H1 (cell line): Measurements from ENCODE around the gene NBAS. TPM values are rescaled to one million over a fixed set of nuclear protein-coding genes. Genes with fewer than 3 reads are reported as not detected.

Source experiments
- CTCF ChIA-PET: fragments of 300-600 bp; sonication (Branson Sonifier 250); formaldehyde crosslinking; loops from one replicate; lab custom pipeline; 2021; ENCODE audit not compliant: partially characterized antibody; lab: Charles Lee
- POLR2A ChIA-PET: fragments of 300-600 bp; sonication (Branson Sonifier 250); formaldehyde crosslinking; loops from one replicate; lab custom pipeline; 2021; ENCODE audit warnings: inconsistent platforms; ENCODE audit not compliant: partially characterized antibody; lab: Charles Lee
- DNase-seq, 2 experiments: peaks; one replicate each; pipeline versions ENCODE4 v3.0.0 to v3.0.0-alpha.2; 2010 to 2022; ENCODE audit warnings: low spot score in 2 of 2, low read depth in 1 of 2, mixed read lengths in 1 of 2
- FAIRE-seq: peaks from 2 replicates; lab custom pipeline; 2011; peaks lifted over from hg19 to GRCh38; lab: Jason Lieb, UNC
- H2AFZ ChIP-seq: 2 replicates; pipeline ENCODE4 v1.8.1; 2012; ENCODE audit warnings: low read length, inconsistent platforms
- H2AK5ac ChIP-seq: 2 replicates; pipeline ENCODE4 v1.6.1; 2013; ENCODE audit warnings: low read depth, low read length
- H2BK120ac ChIP-seq: replicated peaks from 2 replicates; pipeline ENCODE3; 2013; ENCODE audit warnings: low read depth, low read length, inconsistent platforms
- H2BK12ac ChIP-seq: 2 replicates; pipeline ENCODE4 v1.6.1; 2013; ENCODE audit warnings: low read depth, low read length
- H2BK15ac ChIP-seq: 2 replicates; pipeline ENCODE4 v1.6.1; 2013; ENCODE audit warnings: low read length
- H2BK20ac ChIP-seq: 2 replicates; pipeline ENCODE4 v1.6.1; 2013; ENCODE audit warnings: low read length
- H2BK5ac ChIP-seq: 2 replicates; pipeline ENCODE4 v1.6.1; 2013; ENCODE audit warnings: low read depth, low read length
- H3K14ac ChIP-seq: 2 replicates; pipeline ENCODE4 v1.6.1; 2013; ENCODE audit warnings: inconsistent platforms; ENCODE audit not compliant: insufficient read length
- H3K18ac ChIP-seq: 2 replicates; pipeline ENCODE4 v1.6.1; 2013; ENCODE audit warnings: low read length; ENCODE audit errors: extremely low read depth
- H3K23ac ChIP-seq: 2 replicates; pipeline ENCODE4 v1.6.1; 2013; ENCODE audit warnings: inconsistent platforms; ENCODE audit not compliant: insufficient read length
- H3K23me2 ChIP-seq: 2 replicates; pipeline ENCODE4 v1.6.1; 2013; ENCODE audit warnings: low read depth, low read length
- H3K27ac ChIP-seq: 2 replicates; pipeline ENCODE4 v1.6.1; 2011; ENCODE audit warnings: low read depth, low read length, inconsistent platforms
- H3K27me3 ChIP-seq, 4 experiments: replicated peaks in 1 of 4; 1 replicate in 1 of 4; 2 replicates in 3 of 4; pipeline versions ENCODE4 v1.6.1 to v1.8.1; 2011 to 2013; ENCODE audit warnings: low read length in 3 of 4, mild to moderate bottlenecking in 3 of 4, inconsistent platforms in 2 of 4, mixed read lengths in 2 of 4, moderate library complexity in 1 of 4; ENCODE audit not compliant: control insufficient read depth in 3 of 4, insufficient read depth in 3 of 4; ENCODE audit errors: extremely low read depth in 1 of 4
- H3K36me3 ChIP-seq, 4 experiments: 2 replicates each; pipeline versions ENCODE4 v1.6.1 to v1.8.1; 2011 to 2013; ENCODE audit warnings: mild to moderate bottlenecking in 4 of 4, low read length in 3 of 4, moderate library complexity in 2 of 4, control low read depth in 1 of 4, inconsistent platforms in 1 of 4; ENCODE audit not compliant: insufficient read depth in 4 of 4, control insufficient read depth in 2 of 4
- H3K4ac ChIP-seq: replicated peaks from 2 replicates; pipeline ENCODE3; 2013; ENCODE audit warnings: low read length, low read depth, mixed read lengths, inconsistent platforms; ENCODE audit not compliant: insufficient read length
- H3K4me1 ChIP-seq, 4 experiments: replicated peaks in 1 of 4; 1 replicate in 1 of 4; 2 replicates in 3 of 4; pipeline versions ENCODE4 v1.6.1 to v1.8.1; 2011 to 2013; ENCODE audit warnings: low read length in 3 of 4, inconsistent platforms in 2 of 4, mixed read lengths in 1 of 4; ENCODE audit not compliant: insufficient read depth in 4 of 4, control insufficient read depth in 3 of 4
- H3K4me2 ChIP-seq, 2 experiments: 2 replicates each; pipeline versions ENCODE4 v1.6.1 to v1.8.1; 2011 to 2013; ENCODE audit warnings: low read depth in 2 of 2, low read length in 2 of 2, control low read depth in 1 of 2, inconsistent platforms in 1 of 2, mild to moderate bottlenecking in 1 of 2; ENCODE audit not compliant: insufficient read depth in 1 of 2
- H3K4me3 ChIP-seq, 4 experiments: fragments of 200-600, 300-600 bp in 1 of 4; sonication (generic), shearing (Covaris generic), sonication (Bioruptor Twin) in 1 of 4; 2 replicates each; pipeline versions ENCODE4 v1.5.1 to v1.8.1; 2011 to 2016; ENCODE audit warnings: low read length in 4 of 4, low read depth in 3 of 4, control low read depth in 2 of 4, inconsistent platforms in 2 of 4, mild to moderate bottlenecking in 2 of 4, mixed read lengths in 1 of 4, moderate library complexity in 1 of 4; ENCODE audit not compliant: insufficient read depth in 2 of 4; ENCODE audit errors: extremely low read depth in 1 of 4
- H3K56ac ChIP-seq: replicated peaks from 2 replicates; pipeline ENCODE3; 2013; ENCODE audit warnings: low read depth, mild to moderate bottlenecking, mixed read lengths, low read length, inconsistent platforms; ENCODE audit not compliant: insufficient read length
- H3K79me1 ChIP-seq: 2 replicates; pipeline ENCODE4 v1.6.1; 2013; ENCODE audit warnings: low read depth, low read length, control low read depth
- H3K79me2 ChIP-seq, 2 experiments: 2 replicates each; pipeline versions ENCODE4 v1.6.1 to v1.8.1; 2012 to 2013; ENCODE audit warnings: low read length in 2 of 2, mild to moderate bottlenecking in 2 of 2, inconsistent platforms in 1 of 2; ENCODE audit not compliant: insufficient read depth in 2 of 2, control insufficient read depth in 1 of 2
- H3K9ac ChIP-seq, 4 experiments: replicated peaks in 1 of 4; 1 replicate in 1 of 4; 2 replicates in 3 of 4; pipeline versions ENCODE4 v1.6.1 to v1.8.1; 2011 to 2013; ENCODE audit warnings: low read depth in 3 of 4, low read length in 3 of 4, control low read depth in 2 of 4, mild to moderate bottlenecking in 2 of 4, moderate library complexity in 2 of 4, inconsistent platforms in 1 of 4; ENCODE audit errors: extremely low read depth in 1 of 4
- H3K9me3 ChIP-seq, 2 experiments: 2 replicates each; pipeline versions ENCODE4 v1.6.1 to v1.8.1; 2012 to 2013; ENCODE audit warnings: mild to moderate bottlenecking in 2 of 2, moderate library complexity in 2 of 2, control low read depth in 1 of 2, inconsistent platforms in 1 of 2, low read depth in 1 of 2, low read length in 1 of 2, mixed read lengths in 1 of 2; ENCODE audit not compliant: insufficient read depth in 2 of 2
- H4K20me1 ChIP-seq, 2 experiments: replicated peaks in 1 of 2; 2 replicates each; pipeline versions ENCODE3 to v1.8.1; 2011 to 2013; ENCODE audit warnings: inconsistent platforms in 2 of 2, low read length in 2 of 2, mild to moderate bottlenecking in 1 of 2; ENCODE audit not compliant: insufficient read depth in 2 of 2, control insufficient read depth in 1 of 2
- H4K5ac ChIP-seq: 2 replicates; pipeline ENCODE4 v1.6.1; 2013; ENCODE audit warnings: low read length, low read depth, mixed read lengths, inconsistent platforms; ENCODE audit not compliant: insufficient read length
- H4K8ac ChIP-seq: 2 replicates; pipeline ENCODE4 v1.8.0; 2013; ENCODE audit warnings: mild to moderate bottlenecking, moderate library complexity, low read length, inconsistent platforms; ENCODE audit not compliant: insufficient read depth; ENCODE audit errors: extremely low read depth
- H4K91ac ChIP-seq: replicated peaks from 2 replicates; pipeline ENCODE3; 2013; ENCODE audit warnings: low read length, mixed read lengths, inconsistent platforms; ENCODE audit not compliant: insufficient read length
- ASH2L ChIP-seq: fragments of 200-600, 300-600 bp; sonication (generic); IDR thresholded peaks from one replicate; pipeline ENCODE4 v1.7.1; 2017; ENCODE audit warnings: low read length
- BACH1 ChIP-seq: IDR thresholded peaks from 2 replicates; pipeline ENCODE4 v1.6.1; 2012; ENCODE audit warnings: low read length, improper control_type of control experiment
- CEBPB ChIP-seq: IDR thresholded peaks from 2 replicates; pipeline ENCODE4 v1.6.1; 2012; ENCODE audit warnings: low read depth, low read length
- CHD1 ChIP-seq: IDR thresholded peaks from 2 replicates; pipeline ENCODE4 v1.6.1; 2012; ENCODE audit warnings: low read depth, low read length, improper control_type of control experiment
- CREB1 ChIP-seq: IDR thresholded peaks from 2 replicates; pipeline ENCODE4 v1.6.1; 2012; ENCODE audit warnings: inconsistent platforms
- KDM1A ChIP-seq: fragments of 200-600, 300-600 bp; sonication (generic); IDR thresholded peaks from 2 replicates; pipeline ENCODE4 v1.7.1; 2016; ENCODE audit warnings: mild to moderate bottlenecking, low read length, borderline replicate concordance
- KDM5A ChIP-seq: fragments of 200-600 bp; IDR thresholded peaks from 2 replicates; pipeline ENCODE4 v1.7.1; 2012; ENCODE audit warnings: mild to moderate bottlenecking, low read length, inconsistent platforms, mixed read lengths
- SAP30 ChIP-seq: fragments of 300-600 bp; sonication (generic); IDR thresholded peaks from 2 replicates; pipeline ENCODE4 v1.7.1; 2012; ENCODE audit warnings: low read length, moderate library complexity, mild to moderate bottlenecking, inconsistent platforms; ENCODE audit not compliant: insufficient read depth, insufficient replicate concordance
- SP4 ChIP-seq: IDR thresholded peaks from 2 replicates; pipeline ENCODE4 v1.6.1; 2012; ENCODE audit warnings: low read length, inconsistent platforms
- SUZ12 ChIP-seq: fragments of 200-600 bp; sonication (generic); IDR thresholded peaks from 2 replicates; pipeline ENCODE4 v1.6.1; 2012; ENCODE audit warnings: mild to moderate bottlenecking, inconsistent platforms, low read length, moderate library complexity, mixed read lengths
- TCF12 ChIP-seq: IDR thresholded peaks from 2 replicates; pipeline ENCODE4 v1.6.1; 2011; ENCODE audit warnings: low read depth, mild to moderate bottlenecking, low read length
- YY1 ChIP-seq: IDR thresholded peaks from 2 replicates; pipeline ENCODE4 v1.6.1; 2011; ENCODE audit warnings: low read depth, mild to moderate bottlenecking, low read length
- ZNF274 ChIP-seq: IDR thresholded peaks from 2 replicates; pipeline ENCODE4 v1.7.0; 2012; ENCODE audit warnings: low read length, borderline replicate concordance; ENCODE audit errors: extremely low read depth
- WGBS, 2 experiments: shearing (Covaris generic) in 1 of 2; methylation state at CpG; one replicate each; pipeline versions ENCODE4 v1.1.6 to v1.1.7; 2013 to 2015; ENCODE audit warnings: low lambda C conversion rate in 2 of 2, mixed read lengths in 2 of 2, inconsistent platforms in 1 of 2, low coverage in 1 of 2, missing lambda C conversion rate in 1 of 2; ENCODE audit not compliant: insufficient replicate concordance in 2 of 2, insufficient coverage in 1 of 2, insufficient read length in 1 of 2; ENCODE audit errors: extremely low coverage in 1 of 2, missing lambda C conversion rate in 1 of 2; 5-methylcytosine and 5-hydroxymethylcytosine counted together
- polyA plus RNA-seq, 7 experiments: library from polyadenylated mRNA; depleted of rRNA in 3 of 7; stranded (reverse) in 5 of 7; unstranded in 2 of 7; fragments of >200 nt in 5 of 7; fragments of 200-250 nt in 2 of 7; gene quantifications; 1 replicate in 5 of 7; 2 replicates in 1 of 7; 4 replicates in 1 of 7; pipeline versions ENCODE4 v1.2.1 to v1.2.3, GENCODE V29; 2011 to 2013; ENCODE audit warnings: missing spikeins in 2 of 7, mixed read lengths in 2 of 7
- total RNA-seq: library from RNA; stranded (reverse); fragmentation: NEBNext Ultra II Directional; extraction: Animal tissue kit (Norgen Biotek cat#: 25700); gene quantifications from 2 replicates; pipeline ENCODE4 v1.2.1, GENCODE V29; 2021
- TF ChIP-seq, protein P1 (sequence below): IDR thresholded peaks from 2 replicates; pipeline ENCODE4 v1.6.1; 2012; ENCODE audit warnings: inconsistent platforms
- TF ChIP-seq, protein P2 (sequence below): IDR thresholded peaks from 2 replicates; pipeline ENCODE4 v1.6.1; 2011; ENCODE audit warnings: low read depth, mild to moderate bottlenecking, low read length; ENCODE audit not compliant: insufficient read depth

The NBAS gene
- total and polyA plus RNA-seq, 2 of the 8 experiments (the other 6 are each of a cell fraction or from before 2014, with no cell fraction given) = 19.6 to 34.8 TPM

- 92% methylated on average over 5 of the region's 5 CpGs; no CpG with 5 or more reads in 1 of the 2 experiments for WGBS, 2 experiments
- Histone ChIP-seq H2BK12ac (no peak overlapping the region), H2BK20ac (no peak overlapping the region), H2BK5ac (no peak overlapping the region), H3K27ac (no peak overlapping the region), H2AFZ (no peak overlapping the region), H3K4me2 (no peak overlapping the region), H3K4ac (no peak overlapping the region), H3K14ac (no peak overlapping the region), H3K9me3 (no peaks in the 10 kb centered on the region), H3K79me1 (no peaks in the 10 kb centered on the region), H3K27me3 (peaks cover 0 to 2% (median 0%) of the 10 kb centered on the region in 4 experiments; a peak in 1 of 7 replicates), H4K91ac (no peak overlapping the region), H3K4me1 (no peaks in the 10 kb centered on the region), H2AK5ac (no peak overlapping the region), H4K5ac (no peak overlapping the region), H2BK120ac (no peak overlapping the region), H3K36me3 (0 out of 8 replicates have a peak, but pooled peaks cover 0 to 2% (median 0%) of the 10 kb centered on the region in 4 experiments), H4K20me1 (no peaks in the 10 kb centered on the region), H4K8ac (no peak overlapping the region), H3K56ac (no peak overlapping the region), H3K9ac (no peak overlapping the region), H3K18ac (no peak overlapping the region), H2BK15ac (no peak overlapping the region), H3K4me3 (no peak overlapping the region), H3K79me2 (no peaks in the 10 kb centered on the region), H3K23me2 (no peaks in the 10 kb centered on the region), H3K23ac (no peak overlapping the region)
- DNase-seq = no peak
- ChIA-PET POLR2A (no interaction called here), CTCF (interaction anchor here (0.8 kb wide), 1 partner anchor 94 kb away, joined by 3 read pairs; no protein-coding TSS in a partner anchor)
- FAIRE-seq = no peak
- TF ChIP-seq BACH1 (no peak), KDM5A (no peak), TCF12 (no peak), ZNF274 (no peak), SP4 (no peak), SAP30 (no peak), CEBPB (no peak), CHD1 (no peak), YY1 (no peak), SUZ12 (no peak), KDM1A (no peak), ASH2L (no peak), CREB1 (no peak)
- TF ChIP-seq, protein P1, sequence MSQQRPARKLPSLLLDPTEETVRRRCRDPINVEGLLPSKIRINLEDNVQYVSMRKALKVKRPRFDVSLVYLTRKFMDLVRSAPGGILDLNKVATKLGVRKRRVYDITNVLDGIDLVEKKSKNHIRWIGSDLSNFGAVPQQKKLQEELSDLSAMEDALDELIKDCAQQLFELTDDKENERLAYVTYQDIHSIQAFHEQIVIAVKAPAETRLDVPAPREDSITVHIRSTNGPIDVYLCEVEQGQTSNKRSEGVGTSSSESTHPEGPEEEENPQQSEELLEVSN = no peak
- TF ChIP-seq, protein P2, sequence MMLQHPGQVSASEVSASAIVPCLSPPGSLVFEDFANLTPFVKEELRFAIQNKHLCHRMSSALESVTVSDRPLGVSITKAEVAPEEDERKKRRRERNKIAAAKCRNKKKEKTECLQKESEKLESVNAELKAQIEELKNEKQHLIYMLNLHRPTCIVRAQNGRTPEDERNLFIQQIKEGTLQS = no peak
These were observed 66.3 kb downstream of the NBAS start for GRCh38 chr2:15494877-15495276.
